Fibroblast of skin of right quadriceps (primary cell): ENCODE measurements around the gene SLC7A14.
A peak's percentile ranks its signal among the peaks of the same experiment; 100 is the strongest.

Experiments used
- DNase-seq: peaks from one replicate; pipeline ENCODE4 v3.0.0-alpha.2; 2013

SLC7A14 gene

GRCh38 chr3:170421758-170422157 lies 164.1 kb downstream of the SLC7A14 start:
- DNase-seq: no peak

- peak; percentile 39 for DNase-seq
These were observed 164.7 kb downstream of the SLC7A14 start for GRCh38 chr3:170421111-170421641.

GRCh38 chr3:170420307-170420821 lies 165.5 kb downstream of the SLC7A14 start:
- DNase-seq: peak; percentile 55

GRCh38 chr3:170419557-170420087 lies 166.3 kb downstream of the SLC7A14 start:
- DNase-seq: peak; percentile 55

GRCh38 chr3:170418422-170419398 lies 167.2 kb downstream of the SLC7A14 start, which contains the start of gene CLDN11:
CLDN11 (plus strand) TSS chr3:170418868; CDS start chr3:170419067, 199 bp downstream.
- DNase-seq: peak; percentile 84

GRCh38 chr3:170417090-170417489 lies 168.8 kb downstream of the SLC7A14 start:
- no peak for DNase-seq

- DNase-seq: peak; percentile 97
These were observed 171.6 kb downstream of the SLC7A14 start for GRCh38 chr3:170414202-170414663.

GRCh38 chr3:170413291-170413690 lies 172.6 kb downstream of the SLC7A14 start:
- no peak for DNase-seq

GRCh38 chr3:170410428-170411029 lies 175.3 kb downstream of the SLC7A14 start:
- peak; percentile 27 for DNase-seq
